Renal cortex interstitium (tissue), 15 donors: ENCODE measurements around the gene NR3C2. TPM values are rescaled to one million over a fixed set of nuclear protein-coding genes. Genes with fewer than 3 reads are reported as not detected.

Experiments
- DNase-seq, 11 donors: peaks; one replicate each; pipeline ENCODE4 v3.0.0-alpha.2; 2013; ENCODE audit warnings: low read depth in 9 of 11, low spot score in 4 of 11; ENCODE audit errors: extremely low read depth in 1 of 11
- long read RNA-seq, 16 experiments: transcript quantifications; one replicate each; lab custom pipeline, GENCODE V29; 2026
- polyA plus RNA-seq, 3 donors: library from polyadenylated mRNA; unstranded; fragments of 120-200 nt; gene quantifications; one replicate each; pipeline ENCODE4 v1.2.1, GENCODE V29; 2013; ENCODE audit not compliant: insufficient read length in 3 of 3

NR3C2 gene
- 10 to 100 TPM; 14.4 to 16.2 (median 15.8) TPM for polyA plus RNA-seq
- long read RNA-seq, donor 1, full-length matches to known transcripts = 1 of 1 reads
- long read RNA-seq, donor 1, partial matches to known transcripts = 0 of 1 reads
- long read RNA-seq, donor 1, other reads (novel, unspliced or antisense) = 0 of 1 reads
- long read RNA-seq, donor 2 = 0 reads
- long read RNA-seq, donor 3, full-length matches to known transcripts = 1 of 1 reads
- long read RNA-seq, donor 3, partial matches to known transcripts = 0 of 1 reads
- long read RNA-seq, donor 3, other reads (novel, unspliced or antisense) = 0 of 1 reads
- long read RNA-seq, donor 4, full-length matches to known transcripts = 4 of 4 reads
- long read RNA-seq, donor 4, partial matches to known transcripts = 0 of 4 reads
- long read RNA-seq, donor 4, other reads (novel, unspliced or antisense) = 0 of 4 reads
- long read RNA-seq, donor 5 = 0 reads
- long read RNA-seq, donor 6 = 0 reads
- long read RNA-seq, donor 7 = 0 reads
- long read RNA-seq, donor 8 = 0 reads
- long read RNA-seq, donor 9 = 0 reads
- long read RNA-seq, donor 10 = 0 reads
- long read RNA-seq, donor 11 = 0 reads
- long read RNA-seq, donor 12 = 0 reads
- long read RNA-seq, donor 13 = 0 reads
- long read RNA-seq, donor 14, full-length matches to known transcripts = 2 of 2 reads
- long read RNA-seq, donor 14, partial matches to known transcripts = 0 of 2 reads
- long read RNA-seq, donor 14, other reads (novel, unspliced or antisense) = 0 of 2 reads
- long read RNA-seq, donor 15 = 0 reads
- long read RNA-seq, donor 16, full-length matches to known transcripts = 6 of 6 reads
- long read RNA-seq, donor 16, partial matches to known transcripts = 0 of 6 reads
- long read RNA-seq, donor 16, other reads (novel, unspliced or antisense) = 0 of 6 reads

- DNase-seq = peak; percentile 93 to 99 (median 97)
Observed at GRCh38 chr4:148441986-148442831, at the start of gene NR3C2. Gene NR3C2, minus strand, starts transcription at chr4:148442414.

- DNase-seq = no peak
Observed at GRCh38 chr4:148487181-148487580, 45.0 kb upstream of the NR3C2 start.

- no peak for DNase-seq
Observed at GRCh38 chr4:148481636-148482035, 39.4 kb upstream of the NR3C2 start.

- no peak for DNase-seq
Observed at GRCh38 chr4:148477276-148477675, 35.1 kb upstream of the NR3C2 start.

- DNase-seq = no peak
Observed at GRCh38 chr4:148469938-148470337, 27.7 kb upstream of the NR3C2 start.

- DNase-seq = no peak
Observed at GRCh38 chr4:148454835-148455234, 12.6 kb upstream of the NR3C2 start.

GRCh38 chr4:148453833-148454232, 11.6 kb upstream of the NR3C2 start:
- DNase-seq = no peak

- DNase-seq = no peak
Observed at GRCh38 chr4:148452970-148453369, 10.8 kb upstream of the NR3C2 start.

- DNase-seq = no peak
Observed at GRCh38 chr4:148449921-148450320, 7.7 kb upstream of the NR3C2 start.

- DNase-seq = no peak
Observed at GRCh38 chr4:148448141-148448540, 5.9 kb upstream of the NR3C2 start.

GRCh38 chr4:148447681-148448080, 5.5 kb upstream of the NR3C2 start:
- DNase-seq = no peak

- peak in 1 of 11 donors; percentile 7 for DNase-seq
Observed at GRCh38 chr4:148445860-148446330, 3.7 kb upstream of the NR3C2 start.

- peak in 3 of 11 donors; percentile 41 to 51 (median 50) for DNase-seq
Observed at GRCh38 chr4:148445071-148445859, 3.1 kb upstream of the NR3C2 start.

GRCh38 chr4:148444296-148445070, 2.3 kb upstream of the NR3C2 start:
- DNase-seq = peak in 3 of 11 donors; percentile 27 to 38 (median 29)

GRCh38 chr4:148443512-148444295, 1.5 kb upstream of the NR3C2 start:
- peak in 3 of 11 donors; percentile 15 to 21 (median 16) for DNase-seq

GRCh38 chr4:148442832-148443511, 758 bp upstream of the NR3C2 start:
- no peak for DNase-seq
